ENCODE data around the gene ZC3H4. TPM values are rescaled to one million over a fixed set of nuclear protein-coding genes. Genes with fewer than 3 reads are reported as not detected.

Gene ZC3H4
- total RNA-seq, 1 experiment from 2014 or later, result 42.7 TPM

DNA sequence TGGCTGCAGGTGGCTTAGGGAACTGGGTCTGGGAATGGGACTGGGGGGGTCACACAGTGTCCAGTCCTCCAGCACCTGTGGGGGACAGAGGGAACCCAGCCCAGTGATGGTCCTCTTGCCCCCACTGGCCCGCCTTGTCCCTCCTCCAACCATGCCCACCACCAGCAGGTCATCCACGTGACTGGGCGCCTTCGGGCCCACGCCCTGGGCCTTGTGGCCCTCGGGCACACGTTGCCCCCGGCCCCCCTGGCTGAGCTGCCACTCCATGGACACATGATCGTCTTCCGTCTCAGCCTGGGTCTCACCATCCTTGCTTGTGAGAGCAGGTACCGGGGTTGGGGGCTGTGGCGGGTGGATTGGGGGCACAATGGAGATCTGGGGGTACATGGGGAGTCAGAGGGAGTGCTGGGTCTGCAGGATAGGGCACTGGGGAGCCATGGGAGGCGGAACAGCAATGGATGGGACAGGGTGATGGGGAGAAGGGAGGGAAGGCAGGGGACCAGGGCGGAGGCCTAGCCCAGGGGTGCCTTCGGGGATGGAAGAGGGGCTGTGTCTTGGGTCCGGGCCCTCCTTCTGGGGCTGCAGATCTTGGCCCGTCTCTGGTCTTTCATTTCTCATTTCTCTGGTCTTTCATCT, 74.2 kb downstream of the ZC3H4 start:
- no TSS peak for BruUV-seq (replicated peaks)

GRCh38 chr19:47037766-47038165, 75.8 kb downstream of the ZC3H4 start:
- ATAC-seq (no peak), DNase-seq (ENCODE audit: low read depth, low spot score) (no peak)
- in situ Hi-C loops (cut with HindIII; ENCODE audit: low pct_unique_long_range_greater_than_20kb, low sequenced_read_pairs), result no loop called here
- intact Hi-C loops (cut with micrococcal nuclease; ENCODE audit: unreplicated experiment), result no loop called here
- BruUV-seq (replicated peaks), result no TSS peak
- TF ChIP-seq, protein P1, sequence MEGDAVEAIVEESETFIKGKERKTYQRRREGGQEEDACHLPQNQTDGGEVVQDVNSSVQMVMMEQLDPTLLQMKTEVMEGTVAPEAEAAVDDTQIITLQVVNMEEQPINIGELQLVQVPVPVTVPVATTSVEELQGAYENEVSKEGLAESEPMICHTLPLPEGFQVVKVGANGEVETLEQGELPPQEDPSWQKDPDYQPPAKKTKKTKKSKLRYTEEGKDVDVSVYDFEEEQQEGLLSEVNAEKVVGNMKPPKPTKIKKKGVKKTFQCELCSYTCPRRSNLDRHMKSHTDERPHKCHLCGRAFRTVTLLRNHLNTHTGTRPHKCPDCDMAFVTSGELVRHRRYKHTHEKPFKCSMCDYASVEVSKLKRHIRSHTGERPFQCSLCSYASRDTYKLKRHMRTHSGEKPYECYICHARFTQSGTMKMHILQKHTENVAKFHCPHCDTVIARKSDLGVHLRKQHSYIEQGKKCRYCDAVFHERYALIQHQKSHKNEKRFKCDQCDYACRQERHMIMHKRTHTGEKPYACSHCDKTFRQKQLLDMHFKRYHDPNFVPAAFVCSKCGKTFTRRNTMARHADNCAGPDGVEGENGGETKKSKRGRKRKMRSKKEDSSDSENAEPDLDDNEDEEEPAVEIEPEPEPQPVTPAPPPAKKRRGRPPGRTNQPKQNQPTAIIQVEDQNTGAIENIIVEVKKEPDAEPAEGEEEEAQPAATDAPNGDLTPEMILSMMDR (IDR thresholded peaks at IDR 0.05), result no peak
- TF ChIP-seq POLR2AphosphoS5 (IDR thresholded peaks at IDR 0.05; ENCODE audit: low read depth, low read length) (no peak), SIN3A (IDR thresholded peaks at IDR 0.05; ENCODE audit: borderline replicate concordance, insufficient read depth, low read depth, low read length) (no peak), TCF7L2 (IDR thresholded peaks at IDR 0.05; ENCODE audit: low read depth, low read length) (no peak)
- TF ChIP-seq, protein P2, sequence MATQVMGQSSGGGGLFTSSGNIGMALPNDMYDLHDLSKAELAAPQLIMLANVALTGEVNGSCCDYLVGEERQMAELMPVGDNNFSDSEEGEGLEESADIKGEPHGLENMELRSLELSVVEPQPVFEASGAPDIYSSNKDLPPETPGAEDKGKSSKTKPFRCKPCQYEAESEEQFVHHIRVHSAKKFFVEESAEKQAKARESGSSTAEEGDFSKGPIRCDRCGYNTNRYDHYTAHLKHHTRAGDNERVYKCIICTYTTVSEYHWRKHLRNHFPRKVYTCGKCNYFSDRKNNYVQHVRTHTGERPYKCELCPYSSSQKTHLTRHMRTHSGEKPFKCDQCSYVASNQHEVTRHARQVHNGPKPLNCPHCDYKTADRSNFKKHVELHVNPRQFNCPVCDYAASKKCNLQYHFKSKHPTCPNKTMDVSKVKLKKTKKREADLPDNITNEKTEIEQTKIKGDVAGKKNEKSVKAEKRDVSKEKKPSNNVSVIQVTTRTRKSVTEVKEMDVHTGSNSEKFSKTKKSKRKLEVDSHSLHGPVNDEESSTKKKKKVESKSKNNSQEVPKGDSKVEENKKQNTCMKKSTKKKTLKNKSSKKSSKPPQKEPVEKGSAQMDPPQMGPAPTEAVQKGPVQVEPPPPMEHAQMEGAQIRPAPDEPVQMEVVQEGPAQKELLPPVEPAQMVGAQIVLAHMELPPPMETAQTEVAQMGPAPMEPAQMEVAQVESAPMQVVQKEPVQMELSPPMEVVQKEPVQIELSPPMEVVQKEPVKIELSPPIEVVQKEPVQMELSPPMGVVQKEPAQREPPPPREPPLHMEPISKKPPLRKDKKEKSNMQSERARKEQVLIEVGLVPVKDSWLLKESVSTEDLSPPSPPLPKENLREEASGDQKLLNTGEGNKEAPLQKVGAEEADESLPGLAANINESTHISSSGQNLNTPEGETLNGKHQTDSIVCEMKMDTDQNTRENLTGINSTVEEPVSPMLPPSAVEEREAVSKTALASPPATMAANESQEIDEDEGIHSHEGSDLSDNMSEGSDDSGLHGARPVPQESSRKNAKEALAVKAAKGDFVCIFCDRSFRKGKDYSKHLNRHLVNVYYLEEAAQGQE (IDR thresholded peaks at IDR 0.05; ENCODE audit: insufficient read depth in 1 of 2, low read depth in 2 of 2, low read length in 1 of 2), result no peak
- Histone ChIP-seq H3K4me3 (ENCODE audit: low read depth in 2 of 2, low read length in 2 of 2) (no peak overlapping the region), H3K27me3 (ENCODE audit: control insufficient read depth, insufficient read depth, low read length) (no peaks in the 10 kb centered on the region), H3K9me3 (ENCODE audit: control insufficient read depth, insufficient read depth, low read depth, low read length) (no peaks in the 10 kb centered on the region), H3K27ac (ENCODE audit: low read length) (peak overlapping the region; percentile 17; the same call in 1 of the 2 replicates), H3K36me3 (ENCODE audit: control insufficient read depth, insufficient read depth, low read length) (no peaks in the 10 kb centered on the region), H3K4me1 (ENCODE audit: control insufficient read depth, insufficient read depth, low read length) (peaks cover 12% of the 10 kb centered on the region)
- CTCF ChIA-PET, result interaction anchor here (0.6 kb wide), 2 partner anchors 200 to 310 kb away, joined by 3 read pairs; no protein-coding TSS in a partner anchor
- POLR2A ChIA-PET, result no interaction called here

More for the DNA sequence above, 74.2 kb downstream of the ZC3H4 start:
- no peak for TF ChIP-seq TCF7L2 (IDR thresholded peaks at IDR 0.05; ENCODE audit: low read depth, low read length)
- TF ChIP-seq SIN3A (IDR thresholded peaks at IDR 0.05; ENCODE audit: borderline replicate concordance, insufficient read depth, low read depth, low read length), result no peak
- no peak for TF ChIP-seq POLR2AphosphoS5 (IDR thresholded peaks at IDR 0.05; ENCODE audit: low read depth, low read length)
- TF ChIP-seq, protein P1 (IDR thresholded peaks at IDR 0.05), result no peak
- TF ChIP-seq, protein P2 (IDR thresholded peaks at IDR 0.05; ENCODE audit: insufficient read depth in 1 of 2, low read depth in 2 of 2, low read length in 1 of 2), result no peak
- DNase-seq (ENCODE audit: low read depth, low spot score), result no peak
- Histone ChIP-seq H3K27me3 (ENCODE audit: control insufficient read depth, insufficient read depth, low read length) (no peaks in the 10 kb centered on the region), H3K4me3 (ENCODE audit: low read depth in 2 of 2, low read length in 2 of 2) (no peak overlapping the region), H3K36me3 (ENCODE audit: control insufficient read depth, insufficient read depth, low read length) (no peaks in the 10 kb centered on the region), H3K27ac (ENCODE audit: low read length) (no peak overlapping the region), H3K4me1 (ENCODE audit: control insufficient read depth, insufficient read depth, low read length) (peaks cover 12% of the 10 kb centered on the region), H3K9me3 (ENCODE audit: control insufficient read depth, insufficient read depth, low read depth, low read length) (no peaks in the 10 kb centered on the region)
- ChIA-PET CTCF (no interaction called here), POLR2A (no interaction called here)
- no peak for ATAC-seq
- in situ Hi-C loops (cut with HindIII; ENCODE audit: low pct_unique_long_range_greater_than_20kb, low sequenced_read_pairs) (no loop called here), intact Hi-C loops (cut with micrococcal nuclease; ENCODE audit: unreplicated experiment) (no loop called here)
